ENCODE data around the gene RNASE13.
"Not testable (repeated sequence)": the region's sequence is repeated elsewhere in the genome, so short reads cannot be mapped to it uniquely, and the experiment has no call there.

Gene RNASE13

GRCh38 chr14:21019366-21019765 lies 15.2 kb downstream of the RNASE13 start:
- DNase-seq = no peak

- DNase-seq = no peak
Observed at GRCh38 chr14:21018781-21019180, 15.8 kb downstream of the RNASE13 start.

GRCh38 chr14:21018286-21018685 lies 16.3 kb downstream of the RNASE13 start:
- DNase-seq = no peak

DNA sequence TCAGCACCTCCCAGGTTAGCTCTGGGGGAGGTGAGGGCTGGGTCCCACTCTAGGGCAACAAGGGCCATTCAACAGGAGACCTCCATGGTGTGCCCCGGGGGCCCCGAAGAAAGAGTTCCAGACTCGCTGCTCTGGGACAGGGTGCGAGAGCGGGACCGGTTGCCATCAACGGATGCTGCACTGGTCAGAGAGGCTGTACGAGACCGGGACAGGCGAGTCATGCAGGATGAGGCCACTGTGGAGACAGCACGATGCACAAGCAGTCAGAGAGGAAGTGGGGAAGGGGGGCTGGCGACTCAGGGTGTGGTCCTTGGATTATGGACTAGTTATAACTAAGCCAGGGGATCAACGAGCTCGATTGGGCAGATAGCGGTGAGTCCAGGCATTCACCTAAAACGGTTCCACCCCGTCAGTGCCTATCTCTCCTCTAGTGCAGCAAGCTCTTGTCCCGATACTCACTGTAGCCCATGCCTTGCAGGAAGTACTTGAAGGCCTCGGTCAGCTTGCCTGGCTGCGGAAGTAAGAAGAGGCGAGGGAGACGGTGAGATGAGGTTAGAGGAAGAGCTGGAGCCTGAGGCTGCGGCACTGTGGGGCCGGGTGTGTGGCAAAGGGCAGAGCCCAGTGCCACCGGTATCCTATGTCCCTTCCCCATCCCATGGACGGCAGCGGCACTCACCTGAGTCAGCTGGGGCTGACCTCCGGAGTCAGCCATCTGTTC lies 16.9 kb downstream of the RNASE13 start:
- DNase-seq = no peak

DNA sequence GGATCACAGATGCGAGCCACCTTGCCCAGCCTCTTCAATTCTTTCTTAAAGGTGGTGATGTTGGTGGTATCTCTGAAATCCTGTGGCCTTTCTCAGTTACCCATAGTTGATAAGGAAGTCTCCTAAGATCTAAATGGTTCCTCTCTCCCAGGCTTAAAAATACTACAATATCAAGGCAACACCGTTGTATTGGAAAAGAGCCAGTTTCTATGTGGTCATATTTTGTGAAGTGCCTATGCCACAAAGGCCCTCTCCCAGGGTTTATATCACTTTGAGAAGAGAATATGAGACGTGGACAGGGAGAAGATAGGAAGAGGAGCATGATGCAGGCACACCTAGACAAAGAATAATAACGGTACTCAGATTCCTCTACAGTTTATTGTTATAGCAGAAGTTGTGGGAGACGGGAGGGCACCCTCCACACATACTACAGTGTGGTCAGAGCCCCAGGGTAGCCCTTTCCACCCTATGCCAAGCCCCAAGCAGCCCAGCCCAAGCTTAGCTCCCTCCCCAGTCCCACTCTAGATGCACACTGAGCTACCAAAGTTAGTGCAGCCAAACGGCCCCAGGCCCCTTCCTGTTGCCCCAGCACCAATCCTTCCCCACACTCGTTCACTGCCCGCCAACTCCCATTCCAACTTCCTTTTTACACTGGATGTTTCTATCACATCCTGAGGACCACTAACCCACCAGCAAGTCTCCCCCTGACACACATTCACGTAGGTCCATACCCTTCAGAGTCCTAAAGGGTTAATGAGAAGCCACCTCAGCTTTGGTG lies 18.0 kb downstream of the RNASE13 start:
- no peak for DNase-seq

GRCh38 chr14:21015312-21015711 lies 19.3 kb downstream of the RNASE13 start:
- no peak for DNase-seq

DNA sequence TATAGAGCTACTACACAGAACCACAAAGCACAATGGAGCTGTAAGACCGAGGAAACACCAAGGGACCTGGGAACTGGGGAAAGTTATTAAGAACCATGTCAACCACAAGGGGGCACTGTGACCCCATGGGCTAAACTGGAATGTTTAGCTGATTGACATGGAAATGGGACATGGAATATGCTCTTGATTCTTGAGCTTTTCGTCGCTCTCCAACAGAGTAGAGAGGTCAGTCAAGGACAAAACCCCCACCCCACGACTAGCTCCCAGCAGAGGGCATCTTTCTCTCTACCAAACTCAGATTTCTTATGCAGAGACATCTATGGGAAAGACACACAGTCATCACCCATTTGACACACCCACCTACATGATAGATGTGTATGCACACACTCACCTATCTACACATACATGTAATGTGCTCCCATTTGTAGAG lies 19.8 kb downstream of the RNASE13 start:
- peak; percentile 76 for DNase-seq

DNA sequence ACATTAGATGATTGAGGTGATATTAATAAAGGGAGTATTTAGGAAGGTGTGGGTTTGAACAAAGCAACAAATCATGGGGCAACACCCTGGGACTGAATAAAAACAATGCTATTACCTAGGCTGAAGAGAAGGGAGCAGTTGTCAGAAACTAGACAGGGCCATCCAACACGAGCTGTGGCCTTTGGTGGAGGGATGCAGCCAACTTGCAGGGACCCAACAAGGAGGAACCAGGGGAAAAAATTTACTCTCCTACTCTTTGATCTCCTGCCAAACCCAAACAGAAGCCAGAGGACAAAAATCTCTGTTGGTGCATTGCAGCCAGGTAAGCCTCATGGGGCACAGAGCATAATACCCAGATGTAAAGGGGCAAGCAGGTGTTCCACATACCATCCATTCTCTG lies 23.5 kb downstream of the RNASE13 start:
- no peak for DNase-seq

DNA sequence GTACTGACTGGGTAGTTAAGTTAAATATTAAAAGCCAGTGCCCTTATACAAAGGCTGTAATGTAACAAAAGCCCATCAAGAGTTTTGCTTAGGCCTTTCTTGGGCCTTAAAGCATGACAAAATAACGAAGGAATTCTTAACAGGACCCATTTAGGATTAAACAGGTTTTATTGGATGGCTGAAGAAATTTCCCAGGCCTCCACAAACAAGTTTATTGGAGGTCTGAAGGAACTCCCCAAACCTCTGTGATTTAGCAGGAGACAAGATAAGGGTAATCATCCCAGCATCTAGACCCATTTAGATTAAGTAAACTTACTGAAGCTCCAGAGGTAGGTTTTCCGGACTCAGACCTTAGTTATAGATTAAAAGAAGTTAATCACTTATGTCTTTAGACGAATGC lies 24.9 kb downstream of the RNASE13 start:
- DNase-seq = not testable (repeated sequence)

- DNase-seq = no peak
Observed at GRCh38 chr14:21003788-21004346, 30.7 kb downstream of the RNASE13 start.

DNA sequence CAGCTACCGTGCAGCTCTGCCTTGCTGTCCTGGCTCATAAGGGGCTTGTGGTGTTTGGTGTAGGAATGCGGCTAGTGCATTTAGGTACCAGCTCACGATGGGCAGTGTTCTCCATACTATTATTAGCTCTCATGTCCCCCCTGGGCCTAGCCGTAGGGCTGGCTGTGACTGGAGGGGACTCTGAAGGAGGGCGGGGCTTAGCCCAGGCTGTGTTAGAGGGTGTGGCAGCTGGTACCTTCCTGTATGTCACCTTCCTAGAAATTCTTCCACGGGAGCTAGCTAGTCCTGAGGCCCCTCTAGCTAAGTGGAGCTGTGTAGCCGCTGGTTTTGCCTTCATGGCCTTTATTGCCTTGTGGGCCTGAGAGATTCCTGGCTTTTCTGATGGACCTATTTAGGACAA lies 33.4 kb downstream of the RNASE13 start:
- DNase-seq = no peak

DNA sequence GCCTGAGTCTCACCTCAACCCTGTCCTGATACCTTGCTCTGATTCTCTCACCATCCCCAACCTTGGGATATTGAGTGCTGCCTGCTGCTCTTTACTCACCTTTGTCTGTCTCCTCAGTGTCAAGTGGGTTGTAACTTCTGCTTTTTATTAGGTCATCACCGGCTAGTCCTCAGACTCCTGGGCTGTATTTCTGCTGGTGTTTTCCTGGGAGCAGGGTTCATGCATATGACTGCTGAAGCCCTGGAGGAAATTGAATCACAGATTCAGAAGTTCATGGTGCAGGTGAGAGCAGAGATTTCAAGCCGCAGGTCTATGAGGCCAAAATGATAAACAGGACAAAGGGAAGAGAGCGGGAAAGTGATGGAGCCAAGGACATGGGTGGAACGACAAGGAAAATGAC lies 35.0 kb downstream of the RNASE13 start:
- DNase-seq = no peak

DNA sequence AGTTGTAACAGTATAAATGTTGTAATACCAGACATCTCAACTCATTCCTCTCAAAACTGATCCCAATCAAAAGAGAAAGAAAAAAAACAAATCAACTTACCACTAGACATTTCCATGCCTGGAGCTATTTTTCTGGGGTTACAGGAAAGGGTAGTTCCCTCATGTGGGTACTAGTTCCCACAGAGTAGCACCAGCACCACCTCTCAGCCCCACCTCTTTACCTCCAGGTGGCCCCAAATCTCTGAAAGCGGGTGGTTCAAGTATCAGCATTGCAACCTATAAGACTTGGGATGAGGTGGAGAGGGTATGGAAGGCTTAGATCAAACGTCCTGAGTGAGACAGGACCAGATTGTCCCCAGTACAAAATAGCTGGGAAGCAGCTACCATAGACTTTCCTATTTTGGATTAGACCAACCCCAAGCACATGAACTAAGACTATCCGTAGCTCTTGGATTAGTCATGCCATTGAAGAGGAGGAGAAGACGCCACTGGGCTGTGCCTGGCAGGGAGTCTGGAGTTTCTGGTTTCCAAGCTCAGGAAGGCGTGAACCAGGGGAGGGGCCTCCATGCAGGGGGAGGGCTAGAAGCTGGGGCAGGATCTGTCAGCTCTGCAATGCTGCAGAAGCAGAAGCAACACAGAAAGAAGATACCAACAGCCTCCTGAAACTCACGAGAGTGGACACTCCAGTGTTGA lies 35.8 kb downstream of the RNASE13 start, which contains the start of gene SLC39A2:
Gene SLC39A2, plus strand, starts transcription at position 620 of the 693 bp plus-strand sequence. CDS start 154 bp downstream, outside the sequence.
- no peak for DNase-seq

- no peak for DNase-seq
Observed at GRCh38 chr14:20998139-20998538, 36.5 kb downstream of the RNASE13 start.

GRCh38 chr14:20997564-20997963 lies 37.0 kb downstream of the RNASE13 start:
- no peak for DNase-seq

GRCh38 chr14:20997115-20997514 lies 37.5 kb downstream of the RNASE13 start:
- no peak for DNase-seq

DNA sequence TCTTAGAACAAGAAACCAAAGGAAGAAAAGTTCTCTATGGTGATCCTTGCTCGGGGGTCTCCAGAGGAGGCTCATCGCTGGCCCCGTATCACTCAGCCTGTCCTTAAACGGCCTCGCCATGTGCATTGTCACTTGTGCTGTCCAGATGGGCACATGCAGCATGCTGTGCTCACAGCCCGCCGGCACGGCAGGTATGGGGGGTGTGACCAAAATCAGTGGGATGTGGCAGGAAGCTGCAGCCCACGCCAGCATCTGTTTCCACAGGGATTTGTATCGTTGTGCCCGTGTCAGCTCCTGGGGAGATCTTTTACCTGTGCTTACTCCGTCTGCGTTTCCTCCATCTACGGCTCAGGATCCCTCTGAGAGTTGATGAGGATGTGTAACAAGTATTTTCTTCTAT lies 38.1 kb downstream of the RNASE13 start:
- DNase-seq = no peak

DNA sequence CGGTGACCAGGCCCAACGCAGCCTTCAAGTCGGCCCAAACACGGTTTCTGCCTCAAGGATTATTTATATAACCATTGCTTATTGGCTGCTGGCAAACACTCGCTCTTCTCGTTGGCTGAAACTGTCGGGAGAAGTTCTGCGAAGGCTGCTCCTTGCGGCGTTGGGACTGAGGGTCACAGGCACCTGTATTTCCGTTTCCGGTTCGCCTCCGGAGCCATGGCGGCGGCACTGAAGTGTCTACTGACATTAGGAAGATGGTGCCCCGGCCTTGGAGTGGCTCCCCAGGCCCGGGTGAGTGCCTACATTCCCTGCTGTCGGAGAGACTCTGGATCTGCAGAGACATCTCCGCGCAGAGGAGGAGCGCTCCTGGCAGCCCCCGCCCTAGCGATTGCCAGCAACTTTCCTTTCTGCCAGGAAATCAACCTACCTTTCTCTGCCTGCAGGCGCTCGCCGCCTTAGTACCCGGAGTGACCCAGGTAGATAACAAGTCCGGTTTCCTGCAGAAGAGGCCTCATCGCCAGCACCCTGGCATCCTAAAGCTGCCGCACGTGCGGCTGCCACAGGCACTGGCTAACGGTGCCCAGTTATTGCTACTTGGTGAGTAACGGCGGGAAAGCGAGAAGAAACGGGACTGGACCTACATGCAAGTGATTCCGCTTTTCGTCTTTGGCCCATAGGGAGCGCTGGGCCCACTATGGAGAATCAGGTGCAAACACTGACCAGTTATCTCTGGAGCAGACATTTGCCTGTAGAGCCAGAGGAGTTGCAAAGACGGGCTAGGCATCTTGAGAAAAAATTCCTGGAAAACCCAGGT lies 44.6 kb downstream of the RNASE13 start, which contains the start of gene METTL17:
Gene METTL17, plus strand, starts transcription at position 194 of the 814 bp plus-strand sequence. Its CDS starts 23 bp downstream, at position 217.
- peak; percentile 85 for DNase-seq

- no peak for DNase-seq
Observed at GRCh38 chr14:20989471-20989786, 45.2 kb downstream of the RNASE13 start.

GRCh38 chr14:20988717-20989470 lies 45.7 kb downstream of the RNASE13 start:
- DNase-seq = no peak

GRCh38 chr14:20986811-20987210 lies 47.8 kb downstream of the RNASE13 start:
- no peak for DNase-seq

DNA sequence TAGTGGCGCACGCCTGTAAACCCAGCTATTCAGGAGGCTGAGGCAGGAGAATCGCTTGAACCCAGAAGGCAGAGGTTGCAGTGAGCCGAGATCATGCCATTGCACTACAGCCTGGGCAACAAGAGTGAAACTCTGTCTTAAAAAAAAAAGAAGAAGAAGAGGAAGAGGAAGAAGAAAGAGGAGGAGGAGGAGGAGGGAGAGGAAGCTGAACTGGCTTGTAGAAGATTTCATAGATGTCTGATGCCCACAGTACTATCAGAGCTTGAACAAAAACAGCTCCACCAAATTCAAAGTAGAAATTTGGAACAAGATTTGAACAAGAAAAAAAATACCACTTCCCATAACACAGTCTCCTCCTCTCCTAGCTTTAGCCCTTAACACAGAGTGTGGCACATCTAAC lies 49.0 kb downstream of the RNASE13 start:
- DNase-seq = not testable (repeated sequence)

Data from stimulated activated CD4-positive, alpha-beta T cell treated with anti-CD3 and anti-CD28 coated beads, Interleukin-4, amount 100 ng/mL, for 1 hour (primary cell).